ENCODE results near the gene CCDC192. TPM values are rescaled to one million over a fixed set of nuclear protein-coding genes. Genes with fewer than 3 reads are reported as not detected.

CCDC192 gene
- total RNA-seq, 1 donor from 2014 or later: not detected

GRCh38 chr5:127926974-127927373 is 223.8 kb downstream of the CCDC192 start:
- H3K9me3 Mint-ChIP-seq (ENCODE audit: low read depth): peaks cover 4% of the 10 kb centered on the region
- no peak for DNase-seq (ENCODE audit: low spot score)
- H3K4me3 Mint-ChIP-seq (ENCODE audit: unreplicated experiment): no peak overlapping the region
- no peaks in the 10 kb centered on the region for H3K27me3 Mint-ChIP-seq (ENCODE audit: low read depth)
- no peak overlapping the region for H3K27ac Mint-ChIP-seq (ENCODE audit: unreplicated experiment)
- TF ChIP-seq, protein P1, sequence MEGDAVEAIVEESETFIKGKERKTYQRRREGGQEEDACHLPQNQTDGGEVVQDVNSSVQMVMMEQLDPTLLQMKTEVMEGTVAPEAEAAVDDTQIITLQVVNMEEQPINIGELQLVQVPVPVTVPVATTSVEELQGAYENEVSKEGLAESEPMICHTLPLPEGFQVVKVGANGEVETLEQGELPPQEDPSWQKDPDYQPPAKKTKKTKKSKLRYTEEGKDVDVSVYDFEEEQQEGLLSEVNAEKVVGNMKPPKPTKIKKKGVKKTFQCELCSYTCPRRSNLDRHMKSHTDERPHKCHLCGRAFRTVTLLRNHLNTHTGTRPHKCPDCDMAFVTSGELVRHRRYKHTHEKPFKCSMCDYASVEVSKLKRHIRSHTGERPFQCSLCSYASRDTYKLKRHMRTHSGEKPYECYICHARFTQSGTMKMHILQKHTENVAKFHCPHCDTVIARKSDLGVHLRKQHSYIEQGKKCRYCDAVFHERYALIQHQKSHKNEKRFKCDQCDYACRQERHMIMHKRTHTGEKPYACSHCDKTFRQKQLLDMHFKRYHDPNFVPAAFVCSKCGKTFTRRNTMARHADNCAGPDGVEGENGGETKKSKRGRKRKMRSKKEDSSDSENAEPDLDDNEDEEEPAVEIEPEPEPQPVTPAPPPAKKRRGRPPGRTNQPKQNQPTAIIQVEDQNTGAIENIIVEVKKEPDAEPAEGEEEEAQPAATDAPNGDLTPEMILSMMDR (IDR thresholded peaks at IDR 0.05): no peak
- H3K36me3 Mint-ChIP-seq (ENCODE audit: low read depth): no peaks in the 10 kb centered on the region
- H3K4me1 Mint-ChIP-seq (ENCODE audit: low read depth): peaks cover 12% of the 10 kb centered on the region

DNA sequence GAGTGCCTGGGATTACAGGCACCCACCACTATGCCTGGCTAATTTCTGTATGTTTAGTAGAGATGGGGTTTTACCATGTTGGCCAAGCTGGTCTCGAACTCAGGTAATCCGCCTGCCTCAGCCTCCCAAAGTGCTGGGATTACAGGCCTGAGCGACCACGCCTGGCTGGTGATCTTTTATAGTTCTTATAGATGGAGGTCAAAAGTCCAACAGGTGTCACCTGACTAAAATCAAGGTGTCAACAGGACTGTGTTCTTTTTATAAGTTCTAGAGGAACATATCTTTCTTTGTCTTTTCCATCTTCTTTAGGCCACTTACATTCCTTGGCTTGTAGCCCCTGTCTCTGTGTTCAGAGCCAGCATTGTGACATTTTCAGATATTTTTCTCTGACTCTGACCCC is 224.9 kb downstream of the CCDC192 start:
- no peaks in the 10 kb centered on the region for H3K27me3 Mint-ChIP-seq (ENCODE audit: low read depth)
- TF ChIP-seq, protein P1 (IDR thresholded peaks at IDR 0.05): no peak
- peaks cover 12% of the 10 kb centered on the region for H3K4me1 Mint-ChIP-seq (ENCODE audit: low read depth)
- peaks cover 4% of the 10 kb centered on the region for H3K9me3 Mint-ChIP-seq (ENCODE audit: low read depth)
- no peak overlapping the region for H3K4me3 Mint-ChIP-seq (ENCODE audit: unreplicated experiment)
- DNase-seq (ENCODE audit: low spot score): no peak
- no peaks in the 10 kb centered on the region for H3K36me3 Mint-ChIP-seq (ENCODE audit: low read depth)
- H3K27ac Mint-ChIP-seq (ENCODE audit: unreplicated experiment): no peak overlapping the region

DNA sequence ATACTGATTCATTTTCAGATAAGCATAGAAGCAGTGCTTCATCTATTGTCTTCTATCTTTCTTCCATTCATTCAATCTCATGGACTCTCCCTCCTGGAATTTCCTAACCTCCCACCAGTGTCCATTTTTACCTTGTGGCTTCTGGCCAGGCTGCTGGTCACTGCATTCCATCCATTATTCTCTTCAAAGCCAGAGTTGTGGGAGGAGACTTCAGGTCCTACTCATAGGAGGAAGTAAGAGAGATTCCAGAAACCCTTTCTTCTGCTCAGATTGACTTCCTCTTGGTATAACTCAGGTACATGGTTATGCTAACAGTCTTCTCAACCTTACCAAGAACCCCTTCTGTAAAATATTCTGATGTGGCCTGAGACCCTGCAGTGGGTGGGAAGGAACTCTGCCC is 227.1 kb downstream of the CCDC192 start:
- no peaks in the 10 kb centered on the region for H3K27me3 Mint-ChIP-seq (ENCODE audit: low read depth)
- peaks cover 15% of the 10 kb centered on the region for H3K4me1 Mint-ChIP-seq (ENCODE audit: low read depth)
- peaks cover 4% of the 10 kb centered on the region for H3K9me3 Mint-ChIP-seq (ENCODE audit: low read depth)

DNA sequence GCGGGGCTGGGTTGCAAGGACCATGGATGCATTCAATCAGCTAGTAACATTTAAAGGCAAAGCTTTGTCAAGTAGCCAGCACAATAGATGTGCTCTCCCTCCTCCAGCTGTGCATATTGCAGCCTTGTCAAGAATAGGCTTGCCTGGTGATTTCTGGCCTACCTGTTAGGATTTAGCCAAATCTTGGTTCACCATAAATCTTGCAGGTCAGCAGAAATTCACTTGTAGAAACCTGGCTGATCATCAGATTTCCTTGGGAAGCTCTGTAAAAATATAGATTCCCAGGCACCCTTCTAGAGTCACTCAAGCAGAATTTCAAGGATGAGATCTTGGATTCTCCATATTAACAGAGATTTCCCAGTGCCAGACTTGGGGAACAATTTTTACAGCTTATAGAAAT is 228.2 kb downstream of the CCDC192 start:
- Mint-ChIP-seq H3K4me3 (ENCODE audit: unreplicated experiment) (no peak overlapping the region), H3K36me3 (ENCODE audit: low read depth) (no peaks in the 10 kb centered on the region), H3K27me3 (ENCODE audit: low read depth) (no peaks in the 10 kb centered on the region), H3K9me3 (ENCODE audit: low read depth) (peaks cover 4% of the 10 kb centered on the region), H3K4me1 (ENCODE audit: low read depth) (peaks cover 18% of the 10 kb centered on the region), H3K27ac (ENCODE audit: unreplicated experiment) (no peak overlapping the region)
- TF ChIP-seq, protein P1 (IDR thresholded peaks at IDR 0.05): no peak
- DNase-seq (ENCODE audit: low spot score): no peak

More for the DNA sequence above, 227.1 kb downstream of the CCDC192 start:
- Mint-ChIP-seq H3K4me3 (ENCODE audit: unreplicated experiment) (no peak overlapping the region), H3K27ac (ENCODE audit: unreplicated experiment) (no peak overlapping the region), H3K36me3 (ENCODE audit: low read depth) (no peaks in the 10 kb centered on the region)
- TF ChIP-seq, protein P1 (IDR thresholded peaks at IDR 0.05): no peak
- DNase-seq (ENCODE audit: low spot score): no peak

- peaks cover 2% of the 10 kb centered on the region for H3K9me3 Mint-ChIP-seq (ENCODE audit: low read depth)
- H3K4me3 Mint-ChIP-seq (ENCODE audit: unreplicated experiment): no peak overlapping the region
- TF ChIP-seq, protein P1 (IDR thresholded peaks at IDR 0.05): no peak
- no peak for DNase-seq (ENCODE audit: low spot score)
- H3K27ac Mint-ChIP-seq (ENCODE audit: unreplicated experiment): no peak overlapping the region
- no peaks in the 10 kb centered on the region for H3K36me3 Mint-ChIP-seq (ENCODE audit: low read depth)
- no peaks in the 10 kb centered on the region for H3K27me3 Mint-ChIP-seq (ENCODE audit: low read depth)
- peaks cover 18% of the 10 kb centered on the region for H3K4me1 Mint-ChIP-seq (ENCODE audit: low read depth)
Measured at GRCh38 chr5:127933348-127933747, 230.2 kb downstream of the CCDC192 start.

Measured in chondrocyte (in vitro differentiated cells).